ENCODE measurements around the gene EN2. TPM values are rescaled to one million over a fixed set of nuclear protein-coding genes. Genes with fewer than 3 reads are reported as not detected.

The EN2 gene
- total RNA-seq (2014; rRNA removed; shearing (Covaris generic)): 2.2 and 3.0 TPM in 2 replicates
- 15.9 and 17.2 TPM in 2 replicates for polyA plus RNA-seq (2015; cell fraction: cytosol; rRNA removed)
- 1.2 and 5.0 TPM in 2 replicates for polyA plus RNA-seq (2015; cell fraction: nucleus; rRNA removed)

GRCh38 chr7:155458111-155458877 lies at the start of gene EN2:
EN2 (plus strand) TSS chr7:155458129; CDS start chr7:155458378, 249 bp downstream.
- DNase-seq (ENCODE audit: low read depth, low spot score): no peak
- in situ Hi-C loops (cut with HindIII; ENCODE audit: low pct_unique_long_range_greater_than_20kb, low sequenced_read_pairs): no loop called here

DNA sequence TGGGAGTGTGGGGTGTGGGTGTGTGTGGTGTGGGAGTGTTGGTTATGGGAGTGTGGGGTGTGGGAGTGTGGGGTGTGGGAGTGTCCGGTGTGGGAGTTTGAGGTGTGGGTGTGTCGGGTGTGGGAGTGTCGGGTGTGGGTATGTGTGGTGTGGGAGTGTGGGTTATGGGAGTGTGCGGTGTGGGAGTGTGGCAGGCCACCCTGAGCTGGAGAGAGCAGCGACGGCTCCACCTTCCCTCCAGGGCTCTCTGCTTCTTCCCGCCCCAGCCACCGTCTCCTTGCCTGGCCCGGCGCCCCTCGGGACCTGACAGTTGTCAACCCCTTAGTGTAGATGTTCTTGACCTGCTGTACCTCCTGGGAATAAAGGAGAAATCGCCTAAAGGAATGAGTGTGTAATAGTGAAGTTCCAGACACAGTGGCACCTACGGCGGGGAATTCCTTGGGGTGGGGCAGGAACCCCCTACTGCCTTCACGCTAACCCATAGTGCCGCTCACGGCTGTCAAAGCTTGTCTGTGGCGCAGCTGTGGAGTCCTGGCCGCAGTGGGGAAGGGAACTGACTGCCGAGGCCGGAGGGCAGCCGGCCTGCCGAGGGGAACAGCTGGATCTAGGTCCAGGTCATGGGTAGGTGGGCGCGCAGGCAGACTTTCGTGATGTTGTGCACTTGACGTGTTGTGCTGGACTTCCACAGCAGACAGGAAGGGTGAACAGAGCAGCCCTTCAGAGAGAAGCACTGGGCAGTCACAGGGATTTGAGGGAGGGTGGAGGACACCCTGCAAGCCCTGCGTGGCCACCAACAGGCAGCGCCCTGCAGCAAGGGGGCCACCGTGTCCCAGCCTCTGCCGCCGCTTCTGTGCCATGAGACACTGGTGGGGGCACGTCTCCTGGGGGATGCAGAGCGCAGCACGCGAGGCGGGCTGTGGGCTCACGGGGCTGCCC lies 49.0 kb upstream of the EN2 start:
- in situ Hi-C loops (cut with HindIII; ENCODE audit: low pct_unique_long_range_greater_than_20kb, low sequenced_read_pairs): no loop called here
- DNase-seq (ENCODE audit: low read depth, low spot score): no peak

GRCh38 chr7:155409980-155410379 lies 47.9 kb upstream of the EN2 start:
- in situ Hi-C loops (cut with HindIII; ENCODE audit: low pct_unique_long_range_greater_than_20kb, low sequenced_read_pairs): no loop called here

GRCh38 chr7:155410431-155410830 lies 47.5 kb upstream of the EN2 start:
- no peak for DNase-seq (ENCODE audit: low read depth, low spot score)
- in situ Hi-C loops (cut with HindIII; ENCODE audit: low pct_unique_long_range_greater_than_20kb, low sequenced_read_pairs): no loop called here

More at GRCh38 chr7:155409980-155410379, 47.9 kb upstream of the EN2 start:
- no peak for DNase-seq (ENCODE audit: low read depth, low spot score)

DNA sequence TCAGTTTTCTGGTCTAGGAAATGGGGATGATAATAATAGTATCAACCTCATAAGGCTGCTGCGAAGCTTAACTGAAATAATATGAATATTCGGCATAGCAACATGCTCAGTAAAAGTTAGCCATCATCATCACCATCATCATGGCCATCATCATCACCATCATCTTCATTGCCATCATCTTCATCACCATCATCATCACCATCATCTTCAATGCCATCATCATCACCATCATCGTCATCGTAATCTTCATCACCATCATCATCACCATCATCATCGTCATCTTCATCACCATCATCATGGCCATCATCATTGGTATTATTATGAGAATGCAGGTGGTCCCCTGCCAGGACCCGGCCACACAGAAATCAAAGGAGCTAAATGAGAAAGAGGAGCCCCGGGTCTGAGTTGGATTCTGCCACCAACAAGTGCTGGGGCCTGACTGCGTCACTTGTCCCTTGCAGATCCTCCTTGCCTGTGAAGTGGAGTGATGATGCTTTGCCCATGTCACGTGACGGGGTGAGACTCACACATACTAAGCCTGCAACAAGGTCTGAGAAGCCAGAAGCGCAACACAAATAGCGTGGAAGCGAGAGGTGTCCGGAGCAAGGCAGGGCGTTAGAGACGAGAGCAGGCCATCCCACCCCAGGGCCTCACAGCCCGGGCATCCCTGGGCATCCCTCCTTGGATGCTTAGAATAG lies 46.1 kb upstream of the EN2 start:
- peak; percentile 20 for DNase-seq (ENCODE audit: low read depth, low spot score)
- in situ Hi-C loops (cut with HindIII; ENCODE audit: low pct_unique_long_range_greater_than_20kb, low sequenced_read_pairs): no loop called here

GRCh38 chr7:155412416-155413253 lies 45.3 kb upstream of the EN2 start:
- DNase-seq (ENCODE audit: low read depth, low spot score): peak; percentile 82
- in situ Hi-C loops (cut with HindIII; ENCODE audit: low pct_unique_long_range_greater_than_20kb, low sequenced_read_pairs): no loop called here

DNA sequence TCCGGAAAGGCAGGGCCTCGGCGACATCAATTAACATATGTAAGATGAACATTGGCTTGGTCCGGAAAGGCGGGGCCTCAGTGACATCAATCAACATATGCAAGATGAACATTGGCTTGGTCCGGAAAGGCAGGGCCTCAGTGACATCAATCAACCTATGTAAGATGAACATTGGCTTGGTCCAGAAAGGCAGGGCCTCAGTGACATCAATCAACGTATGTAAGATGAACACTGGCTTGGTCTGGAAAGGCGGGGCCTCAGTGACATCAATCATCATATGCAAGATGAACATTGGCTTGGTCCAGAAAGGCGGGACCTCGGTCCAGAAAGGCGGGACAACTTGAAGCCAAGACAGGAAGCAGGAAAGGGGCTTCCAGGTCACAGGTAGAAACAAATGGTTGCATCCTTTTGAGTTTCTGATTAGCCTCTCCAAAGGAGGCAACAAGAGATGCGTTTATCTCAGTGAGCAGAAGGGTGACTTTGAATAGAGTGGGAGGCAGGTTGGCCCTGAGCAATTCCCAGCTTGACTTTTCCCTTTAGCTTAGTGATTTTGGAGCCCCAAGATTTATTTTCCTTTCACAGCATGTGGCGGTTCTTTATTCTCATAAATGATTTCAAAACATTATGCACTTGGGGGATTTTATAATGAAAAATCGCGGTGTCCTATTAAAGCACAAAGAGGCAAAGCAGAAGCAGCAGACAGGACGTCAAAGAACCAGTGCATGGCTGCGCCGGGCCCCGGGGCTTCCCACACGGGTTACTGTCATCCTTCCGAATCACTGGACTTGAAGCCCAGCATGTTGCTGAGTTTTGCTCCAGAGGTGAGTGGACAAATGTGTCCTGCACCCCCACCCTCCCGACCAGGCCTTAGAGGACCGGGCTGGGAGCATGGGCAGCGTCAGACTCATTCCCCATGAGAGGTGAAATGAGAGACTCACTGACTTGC lies 43.1 kb upstream of the EN2 start:
- in situ Hi-C loops (cut with HindIII; ENCODE audit: low pct_unique_long_range_greater_than_20kb, low sequenced_read_pairs): no loop called here
- peak; percentile 31 for DNase-seq (ENCODE audit: low read depth, low spot score)

GRCh38 chr7:155416646-155417380 lies 41.1 kb upstream of the EN2 start:
- in situ Hi-C loops (cut with HindIII; ENCODE audit: low pct_unique_long_range_greater_than_20kb, low sequenced_read_pairs): no loop called here
- no peak for DNase-seq (ENCODE audit: low read depth, low spot score)

GRCh38 chr7:155418304-155418703 lies 39.6 kb upstream of the EN2 start:
- in situ Hi-C loops (cut with HindIII; ENCODE audit: low pct_unique_long_range_greater_than_20kb, low sequenced_read_pairs): no loop called here
- DNase-seq (ENCODE audit: low read depth, low spot score): no peak

DNA sequence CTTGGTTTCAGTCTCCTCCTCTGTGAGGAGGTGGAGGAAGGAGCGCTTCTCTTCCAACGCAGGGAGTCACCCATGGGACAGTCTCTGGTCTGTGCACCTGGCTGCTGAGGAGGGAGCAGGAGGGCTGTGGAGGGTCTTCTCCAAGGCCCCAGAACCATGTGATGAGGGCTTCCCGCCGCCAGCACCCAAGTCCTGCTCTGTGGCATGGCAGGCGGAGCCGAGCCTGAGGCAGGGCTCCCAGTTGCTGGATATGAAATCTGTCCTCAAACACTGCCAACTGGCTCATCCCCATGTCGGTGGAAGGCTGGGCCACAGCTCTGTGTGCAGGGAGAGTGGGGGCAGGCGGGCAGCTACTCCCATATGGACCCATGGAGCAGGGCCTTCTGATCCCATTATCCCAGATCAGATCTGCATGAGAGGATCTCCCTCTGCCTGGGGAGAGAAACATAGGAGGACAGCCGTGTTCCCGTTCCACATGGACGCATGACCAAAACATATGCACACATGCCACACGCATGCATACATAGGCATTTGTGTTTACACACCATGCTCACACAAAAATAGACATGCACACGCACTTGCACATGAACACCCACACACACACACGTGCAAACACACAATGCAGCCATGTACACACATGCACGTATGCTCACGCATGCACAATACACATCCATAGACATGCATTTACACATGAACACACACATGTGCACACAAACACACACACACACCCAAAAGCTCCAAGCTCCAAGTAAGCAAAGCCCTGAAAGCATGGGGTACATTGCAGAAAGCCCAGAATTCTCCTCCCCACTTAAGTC lies 38.8 kb upstream of the EN2 start:
- in situ Hi-C loops (cut with HindIII; ENCODE audit: low pct_unique_long_range_greater_than_20kb, low sequenced_read_pairs): no loop called here
- DNase-seq (ENCODE audit: low read depth, low spot score): no peak

- no peak for DNase-seq (ENCODE audit: low read depth, low spot score)
- in situ Hi-C loops (cut with HindIII; ENCODE audit: low pct_unique_long_range_greater_than_20kb, low sequenced_read_pairs): no loop called here
Measured at GRCh38 chr7:155420116-155420515, 37.8 kb upstream of the EN2 start.

DNA sequence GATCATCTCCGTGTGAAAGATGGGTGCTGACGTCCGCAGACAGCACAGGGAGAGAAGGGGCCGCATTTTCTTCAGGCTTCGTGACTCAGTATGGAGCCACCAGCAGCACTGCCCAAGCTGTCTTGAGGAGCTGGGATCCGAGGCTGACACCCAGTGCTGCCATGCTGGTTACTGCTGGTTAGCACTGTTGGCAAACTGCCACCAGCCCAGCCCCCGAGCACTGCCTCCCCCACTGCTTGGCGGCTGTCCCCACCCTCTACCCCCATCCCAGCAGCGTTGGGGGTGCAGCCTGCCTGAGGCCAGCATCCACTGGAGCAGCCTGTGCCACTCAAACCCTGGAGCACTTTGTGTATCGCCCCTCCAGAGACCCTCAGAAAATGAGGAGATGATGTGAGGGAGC lies 35.8 kb upstream of the EN2 start:
- no peak for DNase-seq (ENCODE audit: low read depth, low spot score)
- in situ Hi-C loops (cut with HindIII; ENCODE audit: low pct_unique_long_range_greater_than_20kb, low sequenced_read_pairs): no loop called here

DNA sequence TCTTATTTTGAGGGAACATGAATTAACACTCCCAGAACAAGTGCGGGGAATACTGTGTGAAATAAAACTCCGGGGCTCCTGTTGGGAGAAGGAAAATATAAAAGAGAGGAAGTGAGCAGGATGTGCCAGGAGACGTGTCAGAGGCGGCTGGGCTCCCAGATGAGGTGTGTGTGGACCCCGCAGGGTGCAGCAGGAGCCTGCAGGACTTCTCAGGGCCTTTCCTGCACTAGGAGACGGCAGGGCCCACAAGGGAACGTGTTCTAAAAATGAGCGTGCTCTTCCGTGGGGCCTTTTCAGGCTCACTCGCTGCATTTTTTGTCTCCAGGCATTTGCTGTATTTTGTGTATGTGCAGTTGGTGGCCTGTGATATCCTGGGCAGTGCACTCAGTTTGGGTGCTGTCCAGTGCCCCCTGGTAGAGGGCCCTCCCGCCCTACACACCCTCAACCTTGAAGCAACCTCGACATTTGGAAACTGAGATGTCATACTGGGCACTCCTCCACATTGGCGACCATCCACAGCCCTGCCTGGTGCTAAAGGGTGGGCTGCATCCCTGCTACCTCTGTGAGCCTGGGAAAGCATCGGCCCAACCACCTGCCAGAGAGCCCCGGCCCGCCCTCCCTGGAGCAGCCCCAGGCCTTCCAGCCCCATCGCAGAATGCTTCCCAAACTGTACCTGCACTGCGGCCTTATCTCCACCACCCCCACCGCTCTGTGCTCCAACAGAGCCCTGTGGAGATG lies 35.2 kb upstream of the EN2 start:
- DNase-seq (ENCODE audit: low read depth, low spot score): no peak
- in situ Hi-C loops (cut with HindIII; ENCODE audit: low pct_unique_long_range_greater_than_20kb, low sequenced_read_pairs): no loop called here

Data from SK-MEL-5 (cell line).